K562 (cell line): ENCODE measurements around the gene AK4. TPM values are rescaled to one million over a fixed set of nuclear protein-coding genes. Genes with fewer than 3 reads are reported as not detected.

Experiments used
- ATAC-seq: fragments of 200-7000 bp; cut with Tn5 transposase; 3 replicates; pipeline ENCODE4 v1.9.1; 2020; ENCODE audit warnings: moderate library complexity
- BruUV-seq: library from RNA; stranded (reverse); fragments of 400-500 nt; replicated peaks from 2 replicates; lab custom pipeline; 2021; lab: Mats Ljungman, UMichigan
- CTCF ChIA-PET: fragments of 300-600 bp; formaldehyde crosslinking; extraction: SDS; loops from one replicate; lab custom pipeline; 2021; ENCODE audit warnings: low intra/inter-chr PET ratio; lab: Yijun Ruan, JAX
- POLR2A ChIA-PET: fragments of 300-600, 350-650 bp; sonication (Branson Sonifier 250); formaldehyde crosslinking; extraction: SDS; loops from one replicate; lab custom pipeline; 2021; ENCODE audit warnings: antibody characterized with exemption, inconsistent platforms; lab: Yijun Ruan, JAX
- DNase-seq, 4 experiments: peaks; one replicate each; pipeline versions ENCODE4 v3.0.0 to v3.0.0-alpha.2; 2011 to 2018; ENCODE audit warnings: low spot score in 3 of 4, mixed read lengths in 3 of 4; ENCODE audit errors: extremely low read depth in 1 of 4
- FAIRE-seq: peaks from 2 replicates; lab custom pipeline; 2011; peaks lifted over from hg19 to GRCh38; lab: Jason Lieb, UNC
- H2AFZ ChIP-seq: 2 replicates; pipeline ENCODE4 v1.6.0; 2011; ENCODE audit warnings: low read depth, low read length, control low read depth, inconsistent platforms
- H3K27ac ChIP-seq: fragments of 200-600 bp; 3 replicates; pipeline ENCODE4 v1.8.0; 2011; ENCODE audit warnings: low read depth, mild to moderate bottlenecking, control low read depth, inconsistent platforms, low read length, moderate library complexity, mixed read lengths; ENCODE audit errors: extremely low read depth
- H3K27me3 ChIP-seq, 2 experiments: fragments of 300-600 bp in 1 of 2; 2 replicates in 1 of 2; 3 replicates in 1 of 2; pipeline versions ENCODE4 v1.6.0 to v1.8.0; 2011; ENCODE audit warnings: inconsistent platforms in 2 of 2, low read length in 2 of 2, mild to moderate bottlenecking in 1 of 2, mixed read lengths in 1 of 2, moderate library complexity in 1 of 2; ENCODE audit not compliant: control insufficient read depth in 2 of 2, insufficient read depth in 2 of 2
- H3K36me3 ChIP-seq: fragments of 300-600 bp; 3 replicates; pipeline ENCODE4 v1.8.0; 2011; ENCODE audit warnings: mild to moderate bottlenecking, low read length, inconsistent platforms; ENCODE audit not compliant: control insufficient read depth, insufficient read depth
- H3K4me1 ChIP-seq, 2 experiments: fragments of 200-600 bp in 1 of 2; replicated peaks in 1 of 2; 2 replicates in 1 of 2; 3 replicates in 1 of 2; pipeline versions ENCODE4 v1.5.1 to v1.8.0; 2011; ENCODE audit warnings: inconsistent platforms in 2 of 2, low read length in 2 of 2, mild to moderate bottlenecking in 1 of 2, mixed read lengths in 1 of 2, moderate library complexity in 1 of 2; ENCODE audit not compliant: control insufficient read depth in 2 of 2, insufficient read depth in 2 of 2
- H3K4me2 ChIP-seq: 2 replicates; pipeline ENCODE4 v1.6.1; 2011; ENCODE audit warnings: low read length, control low read depth, inconsistent platforms, mixed read lengths; ENCODE audit not compliant: insufficient read depth
- H3K4me3 ChIP-seq: fragments of 200-600 bp; sonication (generic), shearing (Covaris generic); 2 replicates; pipeline ENCODE4 v1.5.1; 2016; ENCODE audit warnings: control low read depth, inconsistent platforms
- H3K79me2 ChIP-seq: fragments of 200-600 bp; 3 replicates; pipeline ENCODE4 v1.8.0; 2011; ENCODE audit warnings: low read length, inconsistent platforms; ENCODE audit not compliant: control insufficient read depth, insufficient read depth
- H3K9ac ChIP-seq, 2 experiments: 2 replicates each; pipeline versions ENCODE4 v1.6.0 to v1.6.1; 2011; ENCODE audit warnings: low read depth in 2 of 2, low read length in 2 of 2, control low read depth in 1 of 2, inconsistent platforms in 1 of 2, mild to moderate bottlenecking in 1 of 2, mixed read lengths in 1 of 2; ENCODE audit not compliant: insufficient read depth in 1 of 2
- H3K9me1 ChIP-seq: one replicate; pipeline ENCODE4 v1.6.0; 2011; ENCODE audit warnings: inconsistent platforms, mild to moderate bottlenecking, low read length, moderate library complexity; ENCODE audit not compliant: control insufficient read depth, insufficient read depth
- H3K9me3 ChIP-seq: replicated peaks from 2 replicates; pipeline ENCODE4 v1.5.1; 2011; ENCODE audit warnings: low read depth, low read length, inconsistent platforms; ENCODE audit not compliant: control insufficient read depth, insufficient read depth
- H4K20me1 ChIP-seq: replicated peaks from 2 replicates; pipeline ENCODE4 v1.6.1; 2011; ENCODE audit warnings: low read length, inconsistent platforms, mixed read lengths; ENCODE audit not compliant: control insufficient read depth, insufficient read depth
- CSDE1 ChIP-seq, 2 experiments: fragments of 450-650 bp; IDR thresholded peaks; 2 replicates each; pipeline ENCODE4 v1.6.1; 2016; ENCODE audit warnings: mild to moderate bottlenecking in 1 of 2
- GABPB1 ChIP-seq: sonication (generic); formaldehyde crosslinking; IDR thresholded peaks from 2 replicates; pipeline ENCODE4 v1.8.0; 2022; ENCODE audit warnings: mild to moderate bottlenecking, missing genetic modification reagents
- MCM7 ChIP-seq, 2 experiments: fragments of 450-650 bp; IDR thresholded peaks; 2 replicates each; pipeline ENCODE4 v1.6.1; 2016 to 2018
- RUNX1 ChIP-seq: sonication (generic); IDR thresholded peaks from 2 replicates; pipeline ENCODE4 v1.6.1; 2016; ENCODE audit warnings: antibody characterized with exemption, low read depth
- XRCC3 ChIP-seq: fragments of 450-650 bp; IDR thresholded peaks from 2 replicates; pipeline ENCODE4 v1.6.1; 2017; ENCODE audit warnings: mild to moderate bottlenecking, moderate library complexity
- ZNF316 ChIP-seq: fragments of 450-650 bp; IDR thresholded peaks from 2 replicates; pipeline ENCODE4 v1.6.1; 2016
- ZNF57 ChIP-seq: fragments of 450-650 bp; formaldehyde crosslinking; IDR thresholded peaks from 2 replicates; pipeline ENCODE4 v1.4.0; 2020; ENCODE audit warnings: mild to moderate bottlenecking, moderate library complexity
- ZNF778 ChIP-seq: fragments of 450-650 bp; formaldehyde crosslinking; IDR thresholded peaks from 2 replicates; pipeline ENCODE4 v1.4.0; 2020; ENCODE audit warnings: mild to moderate bottlenecking, moderate library complexity
- WGBS: fragments of 100-300 bp; shearing (Covaris generic); methylation state at CpG from one replicate; pipeline ENCODE4 v1.1.6; 2016; ENCODE audit warnings: low coverage, mixed read lengths; ENCODE audit not compliant: insufficient coverage; ENCODE audit errors: missing lambda C conversion rate; 5-methylcytosine and 5-hydroxymethylcytosine counted together
- in situ Hi-C: fragments of 300-500 bp; cut with MboI; formaldehyde crosslinking; loops from 4 replicates; pipeline ENCODE4 v1.15.0; 2018; ENCODE audit warnings: inconsistent platforms, mixed read lengths
- intact Hi-C: fragments of 100-400 bp; cut with micrococcal nuclease; formaldehyde crosslinking; loops from 2 replicates; pipeline ENCODE4 v1.14.2; 2022
- polyA plus RNA-seq, 8 experiments: library from polyadenylated mRNA; depleted of rRNA in 4 of 8; stranded (reverse) in 5 of 8; unstranded in 3 of 8; fragments of >200 nt; fragmentation: Nextera tagmentation in 2 of 8; fragmentation: Illumina TruSeq in 1 of 8; extraction: Ambion mirVana in 2 of 8; extraction: Trizol in 1 of 8; gene quantifications; 2 replicates each; pipeline versions ENCODE4 v1.2.1 to v1.2.3, GENCODE V29; 2011 to 2014; ENCODE audit warnings: inconsistent platforms in 1 of 8, missing spikeins in 1 of 8
- total RNA-seq, 7 experiments: library from RNA; depleted of rRNA in 6 of 7; stranded (reverse); fragments of >200 nt in 6 of 7; fragmentation: Illumina TruSeq in 2 of 7; extraction: Trizol in 2 of 7; gene quantifications; 2 replicates each; pipeline versions ENCODE4 v1.2.1 to v1.2.3, GENCODE V29; 2011 to 2021; ENCODE audit warnings: low replicate concordance in 1 of 7
- TF ChIP-seq, protein P1 (sequence below): fragments of 250-450 bp; sonication (Bioruptor Pico); IDR thresholded peaks from 2 replicates; pipeline ENCODE4 v1.8.0; 2022; ENCODE audit warnings: moderate library complexity, mild to moderate bottlenecking, inconsistent platforms

Gene AK4
- total and polyA plus RNA-seq, 9 of the 15 experiments (the other 6 are each of a cell fraction or from before 2014, with no cell fraction given): 10.4 to 96.6 (median 21.5) TPM

DNA sequence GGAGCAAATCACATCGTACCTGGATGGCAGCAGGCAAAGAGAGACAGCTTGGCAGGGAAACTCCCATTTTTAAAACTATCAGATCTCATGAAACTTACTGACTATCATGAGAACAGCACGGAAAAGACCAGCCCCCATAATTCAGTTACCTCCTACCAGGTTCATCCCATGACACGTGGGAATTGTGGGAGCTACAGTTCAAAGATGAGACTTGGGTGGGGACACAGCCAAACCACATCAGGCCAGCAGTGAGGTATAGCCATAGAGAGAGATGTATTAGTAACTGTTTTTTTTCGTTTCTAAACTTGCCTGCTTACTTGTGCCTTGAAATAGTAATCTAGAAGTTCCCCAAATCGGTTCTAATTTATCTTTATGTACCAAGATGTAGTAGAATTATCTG lies 48.9 kb downstream of the AK4 start (continued):
- no peak for TF ChIP-seq ZNF778 (CRISPR knock-in tag)

DNA sequence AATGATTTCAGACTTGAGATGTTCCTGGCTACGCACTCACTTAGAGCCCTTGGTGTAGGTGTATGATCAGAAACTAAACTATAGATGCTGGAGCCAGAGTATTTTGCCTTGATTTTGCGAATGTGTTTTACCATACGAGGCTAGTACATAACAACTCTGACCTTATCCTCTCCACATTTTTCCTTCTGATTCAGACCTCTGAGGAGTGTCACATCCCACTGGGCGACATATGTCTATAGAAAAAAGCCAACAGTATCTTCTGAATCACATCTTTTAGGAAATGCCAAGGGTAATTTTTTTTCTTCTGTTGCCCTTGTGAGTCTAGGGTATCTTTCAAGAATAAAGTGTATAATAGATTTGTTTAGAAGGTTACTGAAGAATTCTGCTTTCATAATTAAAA lies 49.6 kb downstream of the AK4 start:
- FAIRE-seq (no peak), ATAC-seq (no peak), DNase-seq (no peak)
- no peaks in the 10 kb centered on the region; the same call in 2 of the 3 replicates for H3K79me2 ChIP-seq
- in situ Hi-C loops: no loop called here
- no peak overlapping the region for H3K4me3 ChIP-seq
- ChIA-PET POLR2A (interaction anchor here (1.5 kb wide), 1 partner anchor 15 kb away, joined by 5 read pairs; no protein-coding TSS in a partner anchor), CTCF (no interaction called here)
- H3K27ac ChIP-seq: no peak overlapping the region
- no peak overlapping the region for H3K4me2 ChIP-seq
- H2AFZ ChIP-seq: no peak overlapping the region
- no peaks in the 10 kb centered on the region for H3K27me3 ChIP-seq
- no peaks in the 10 kb centered on the region for H4K20me1 ChIP-seq
- H3K9me1 ChIP-seq: no peaks in the 10 kb centered on the region
- BruUV-seq: no TSS peak
- WGBS: 94% methylated on average over 4 of the region's 4 CpGs
- H3K4me1 ChIP-seq: peaks cover 0 to 6% of the 10 kb centered on the region in 2 experiments; a peak in 1 of 5 replicates
- no peak overlapping the region for H3K9ac ChIP-seq
- intact Hi-C loops: no loop called here
- H3K36me3 ChIP-seq: peaks cover 12% of the 10 kb centered on the region; the same call in 2 of the 3 replicates
- H3K9me3 ChIP-seq: no peaks in the 10 kb centered on the region
- no peak for TF ChIP-seq GABPB1 (CRISPR knock-in tag)
- TF ChIP-seq ZNF57 (CRISPR knock-in tag): no peak
- TF ChIP-seq MCM7 (IDR thresholded peaks at IDR 0.05): no peak
- no peak for TF ChIP-seq RUNX1
- TF ChIP-seq XRCC3: no peak
- TF ChIP-seq CSDE1 (IDR thresholded peaks at IDR 0.05): no peak
- TF ChIP-seq, protein P1, sequence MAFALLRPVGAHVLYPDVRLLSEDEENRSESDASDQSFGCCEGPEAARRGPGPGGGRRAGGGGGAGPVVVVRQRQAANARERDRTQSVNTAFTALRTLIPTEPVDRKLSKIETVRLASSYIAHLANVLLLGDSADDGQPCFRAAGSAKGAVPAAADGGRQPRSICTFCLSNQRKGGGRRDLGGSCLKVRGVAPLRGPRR (CRISPR knock-in tag): no peak
- no peak for TF ChIP-seq ZNF316
